ENCODE results near the gene OR56B4.

- TF ChIP-seq, protein P1, sequence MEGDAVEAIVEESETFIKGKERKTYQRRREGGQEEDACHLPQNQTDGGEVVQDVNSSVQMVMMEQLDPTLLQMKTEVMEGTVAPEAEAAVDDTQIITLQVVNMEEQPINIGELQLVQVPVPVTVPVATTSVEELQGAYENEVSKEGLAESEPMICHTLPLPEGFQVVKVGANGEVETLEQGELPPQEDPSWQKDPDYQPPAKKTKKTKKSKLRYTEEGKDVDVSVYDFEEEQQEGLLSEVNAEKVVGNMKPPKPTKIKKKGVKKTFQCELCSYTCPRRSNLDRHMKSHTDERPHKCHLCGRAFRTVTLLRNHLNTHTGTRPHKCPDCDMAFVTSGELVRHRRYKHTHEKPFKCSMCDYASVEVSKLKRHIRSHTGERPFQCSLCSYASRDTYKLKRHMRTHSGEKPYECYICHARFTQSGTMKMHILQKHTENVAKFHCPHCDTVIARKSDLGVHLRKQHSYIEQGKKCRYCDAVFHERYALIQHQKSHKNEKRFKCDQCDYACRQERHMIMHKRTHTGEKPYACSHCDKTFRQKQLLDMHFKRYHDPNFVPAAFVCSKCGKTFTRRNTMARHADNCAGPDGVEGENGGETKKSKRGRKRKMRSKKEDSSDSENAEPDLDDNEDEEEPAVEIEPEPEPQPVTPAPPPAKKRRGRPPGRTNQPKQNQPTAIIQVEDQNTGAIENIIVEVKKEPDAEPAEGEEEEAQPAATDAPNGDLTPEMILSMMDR (conservative IDR thresholded peaks at IDR 0.05; ENCODE audit: low read length), result no peak
- TF ChIP-seq EZH2phosphoT487 (IDR thresholded peaks at IDR 0.05; ENCODE audit: borderline replicate concordance), result no peak
These were observed 24.9 kb downstream of the OR56B4 start for GRCh38 chr11:6132431-6132830.

Data from Loucy (cell line).